Measurements from ENCODE around the gene CTRL. TPM values are rescaled to one million over a fixed set of nuclear protein-coding genes. Genes with fewer than 3 reads are reported as not detected.

The CTRL gene
- total and polyA plus RNA-seq, 11 donors, result 0.23 to 2.1 (median 0.74) TPM; not detected in 1

DNA sequence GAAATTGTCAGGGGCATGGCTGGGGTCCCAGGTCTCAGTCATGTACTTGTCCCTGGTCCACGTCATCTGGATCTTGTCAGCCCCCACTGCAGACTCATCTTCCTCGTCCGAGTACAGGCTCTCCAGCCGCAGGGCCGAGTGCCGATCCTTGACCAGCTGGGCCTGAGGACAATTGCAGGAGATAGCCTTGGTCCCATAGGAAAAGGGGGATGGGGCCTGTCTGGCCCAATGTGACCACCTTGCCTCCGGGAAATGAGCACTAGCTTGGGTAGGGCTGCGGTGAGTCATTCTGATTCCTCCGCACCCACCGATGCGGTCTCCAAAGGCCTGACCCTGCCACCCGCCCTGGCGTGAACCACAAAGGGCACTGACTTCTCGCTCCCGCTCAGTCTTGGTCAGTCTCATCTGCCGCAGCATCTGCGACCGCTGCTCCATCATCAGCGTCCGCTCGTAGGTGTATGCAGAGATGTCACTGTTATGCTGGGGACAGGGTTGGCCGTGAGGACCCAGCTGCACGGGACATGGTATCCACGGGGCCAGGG, 13.8 kb upstream of the CTRL start:
- intact Hi-C loops (cut with DNase I), result no loop called here
- H3K4me3 ChIP-seq, result no peak overlapping the region

GRCh38 chr16:67944690-67945391, 13.2 kb upstream of the CTRL start:
- no peak overlapping the region for H3K4me3 ChIP-seq

More for the DNA sequence above, 13.8 kb upstream of the CTRL start:
- TF ChIP-seq, protein P1, sequence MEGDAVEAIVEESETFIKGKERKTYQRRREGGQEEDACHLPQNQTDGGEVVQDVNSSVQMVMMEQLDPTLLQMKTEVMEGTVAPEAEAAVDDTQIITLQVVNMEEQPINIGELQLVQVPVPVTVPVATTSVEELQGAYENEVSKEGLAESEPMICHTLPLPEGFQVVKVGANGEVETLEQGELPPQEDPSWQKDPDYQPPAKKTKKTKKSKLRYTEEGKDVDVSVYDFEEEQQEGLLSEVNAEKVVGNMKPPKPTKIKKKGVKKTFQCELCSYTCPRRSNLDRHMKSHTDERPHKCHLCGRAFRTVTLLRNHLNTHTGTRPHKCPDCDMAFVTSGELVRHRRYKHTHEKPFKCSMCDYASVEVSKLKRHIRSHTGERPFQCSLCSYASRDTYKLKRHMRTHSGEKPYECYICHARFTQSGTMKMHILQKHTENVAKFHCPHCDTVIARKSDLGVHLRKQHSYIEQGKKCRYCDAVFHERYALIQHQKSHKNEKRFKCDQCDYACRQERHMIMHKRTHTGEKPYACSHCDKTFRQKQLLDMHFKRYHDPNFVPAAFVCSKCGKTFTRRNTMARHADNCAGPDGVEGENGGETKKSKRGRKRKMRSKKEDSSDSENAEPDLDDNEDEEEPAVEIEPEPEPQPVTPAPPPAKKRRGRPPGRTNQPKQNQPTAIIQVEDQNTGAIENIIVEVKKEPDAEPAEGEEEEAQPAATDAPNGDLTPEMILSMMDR (IDR thresholded peaks at IDR 0.05), result no peak
- no peak for TF ChIP-seq POLR2A (IDR thresholded peaks at IDR 0.05)
- WGBS, 4 donors, result 69 to 85% (median 71%) methylated on average over 13 to 24 of the region's 24 CpGs
- Histone ChIP-seq H3K9me3 (no peaks in the 10 kb centered on the region), H3K4me1 (peaks cover 4 to 60% (median 32%) of the 10 kb centered on the region in 12 donors), H3K27ac (peak overlapping the region in 11 of 12 donors; percentile 8 to 89 (median 68)), H3K27me3 (no peaks in the 10 kb centered on the region), H3K36me3 (peaks cover 15 to 99% (median 96%) of the 10 kb centered on the region in 9 donors)
- DNase-seq (peak in 2 of 5 donors; percentile 60 to 75), ATAC-seq (peak in 2 of 4 donors; percentile 0 to 5)

DNA sequence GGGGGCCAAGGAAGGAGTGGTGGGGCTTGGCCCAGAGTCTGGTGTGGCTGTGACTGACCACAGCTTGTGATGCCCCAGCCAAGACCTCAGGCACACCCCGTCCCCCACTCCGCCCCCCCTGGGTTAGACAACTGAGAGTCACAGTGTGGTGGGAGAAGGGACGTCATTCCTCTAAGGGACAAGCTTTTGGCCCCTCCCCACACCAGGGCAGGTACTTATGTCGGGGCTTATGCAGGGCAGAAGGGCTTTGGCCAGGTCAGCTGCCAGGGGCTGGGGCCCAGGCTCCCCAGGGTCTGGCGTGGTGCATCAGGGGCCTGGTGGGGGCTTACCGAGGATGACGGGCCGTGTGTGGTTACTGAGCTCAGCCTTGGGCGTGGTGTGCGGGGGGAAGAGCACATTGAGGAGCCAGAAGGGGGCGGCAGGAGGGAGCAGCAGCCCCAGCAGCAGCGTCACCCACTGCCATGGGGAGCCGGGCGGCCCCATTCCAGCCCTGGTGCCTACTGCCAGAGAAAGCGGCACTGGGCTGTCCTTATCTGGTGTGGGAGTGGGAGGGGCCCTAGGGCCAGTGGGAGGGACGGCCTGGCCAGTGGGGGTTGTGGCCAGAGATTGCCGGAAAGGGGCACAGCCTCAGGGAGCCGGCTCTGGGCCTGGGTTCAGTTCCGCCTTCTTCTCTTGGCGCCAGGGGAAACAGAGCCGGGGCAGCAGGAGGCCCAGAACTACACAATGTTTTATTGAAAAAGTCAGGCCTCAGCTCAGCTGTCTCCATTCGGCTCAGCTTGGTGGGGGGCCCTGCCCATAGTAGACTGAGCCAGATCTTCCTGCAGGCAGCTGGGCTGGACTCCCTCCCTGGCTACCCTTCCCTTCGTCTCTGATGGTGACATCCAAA, 12.2 kb upstream of the CTRL start, which contains the start of gene LCAT:
TSS of gene LCAT (minus strand) at position 502 of the 886 bp plus-strand sequence. CDS start at position 483, 19 bp downstream.
- Histone ChIP-seq H3K27ac (peak within 1 kb of the TSS; percentile 25 to 89 (median 66)), H3K36me3 (peaks cover 15 to 98% (median 94%) of the 10 kb centered on the region in 9 donors), H3K9me3 (no peaks in the 10 kb centered on the region), H3K4me3 (no peak within 1 kb of the TSS), H3K4me1 (peaks cover 4 to 71% (median 32%) of the 10 kb centered on the region in 12 donors), H3K27me3 (no peaks in the 10 kb centered on the region)
- 47 to 63% (median 52%) methylated on average over 18 to 23 of the region's 23 CpGs for WGBS, 4 donors
- intact Hi-C loops (cut with DNase I), result loop anchor here in 2 of 10 donors (5.0 kb wide), 2 partner anchors 78 to 98 kb away; partner anchors contain the start of genes DDX28 (in 1 of the 2) and DUS2 (in 1 of the 2)
- DNase-seq, result peak; percentile 65 to 77 (median 66)
- peak; percentile 48 to 63 (median 58) for ATAC-seq
- peak in 1 of 2 donors; percentile 36 for TF ChIP-seq POLR2A (IDR thresholded peaks at IDR 0.05)
- TF ChIP-seq, protein P1 (IDR thresholded peaks at IDR 0.05), result peak in 1 of 12 donors; percentile 8

More at GRCh38 chr16:67944690-67945391, 13.2 kb upstream of the CTRL start:
- Histone ChIP-seq H3K9me3 (no peaks in the 10 kb centered on the region), H3K27me3 (no peaks in the 10 kb centered on the region), H3K4me1 (peaks cover 4 to 66% (median 32%) of the 10 kb centered on the region in 12 donors), H3K27ac (peak overlapping the region in 11 of 12 donors; percentile 47 to 89 (median 68)), H3K36me3 (peaks cover 15 to 99% (median 96%) of the 10 kb centered on the region in 9 donors)
- TF ChIP-seq POLR2A (IDR thresholded peaks at IDR 0.05), result no peak
- TF ChIP-seq, protein P1 (IDR thresholded peaks at IDR 0.05), result no peak
- ATAC-seq, result no peak
- DNase-seq, result no peak
- intact Hi-C loops (cut with DNase I), result loop anchor here in 2 of 10 donors (5.0 kb wide), 2 partner anchors 77 to 97 kb away; partner anchors contain the start of genes DDX28 (in 1 of the 2) and DUS2 (in 1 of the 2)
- 84 to 87% (median 86%) methylated on average over 13 to 24 of the region's 24 CpGs for WGBS, 4 donors
